GM12878 (cell line): ENCODE data around the gene ARMC8. TPM values are rescaled to one million over a fixed set of nuclear protein-coding genes. Genes with fewer than 3 reads are reported as not detected.

Source experiments
- ATAC-seq: fragments of 200-7000 bp; cut with Tn5 transposase; 3 replicates; pipeline ENCODE4 v1.9.1; 2020; ENCODE audit warnings: mild to moderate bottlenecking, moderate library complexity
- BruUV-seq: library from RNA; stranded (reverse); fragments of 400-500 nt; replicated peaks from 2 replicates; lab custom pipeline; 2021; lab: Mats Ljungman, UMichigan
- CTCF ChIA-PET: fragments of 300-600 bp; sonication (Branson Sonifier 250); formaldehyde crosslinking; extraction: SDS; loops from one replicate; lab custom pipeline; 2021; ENCODE audit warnings: inconsistent platforms; lab: Yijun Ruan, JAX
- POLR2A ChIA-PET: fragments of 350-600 bp; formaldehyde crosslinking; extraction: SDS; loops from one replicate; lab custom pipeline; 2021; ENCODE audit warnings: inconsistent platforms; lab: Charles Lee
- RAD21 ChIA-PET: fragments of 300-600 bp; sonication (Branson Sonifier 250); formaldehyde crosslinking; loops from one replicate; lab custom pipeline; 2023; ENCODE audit warnings: antibody characterized with exemption; ENCODE audit not compliant: unreplicated experiment; lab: Charles Lee
- SMC1A ChIA-PET: fragments of 300-600 bp; sonication (Branson Sonifier 250); formaldehyde crosslinking; loops from one replicate; lab custom pipeline; 2023; ENCODE audit not compliant: unreplicated experiment, uncharacterized antibody; lab: Charles Lee
- DNase-seq: peaks from one replicate; pipeline ENCODE4 v3.0.0-alpha.2; 2011; ENCODE audit warnings: low read depth, low spot score
- FAIRE-seq: peaks from 3 replicates; lab custom pipeline; 2011; peaks lifted over from hg19 to GRCh38; lab: Jason Lieb, UNC
- H2AFZ ChIP-seq: 2 replicates; pipeline ENCODE4 v1.6.0; 2011; ENCODE audit warnings: low read depth, low read length, control low read depth; ENCODE audit not compliant: control insufficient read depth
- H3K27ac ChIP-seq: 2 replicates; pipeline ENCODE4 v1.5.1; 2011; ENCODE audit warnings: control low read depth; ENCODE audit not compliant: control insufficient read depth, insufficient read depth
- H3K27me3 ChIP-seq, 2 experiments: replicated peaks in 1 of 2; 2 replicates each; pipeline versions ENCODE4 v1.6.0 to v1.6.1; 2011; ENCODE audit warnings: low read length in 1 of 2; ENCODE audit not compliant: control insufficient read depth in 2 of 2, insufficient read depth in 2 of 2
- H3K36me3 ChIP-seq, 2 experiments: 2 replicates each; pipeline ENCODE4 v1.5.1; 2011; ENCODE audit warnings: low read length in 1 of 2; ENCODE audit not compliant: control insufficient read depth in 2 of 2, insufficient read depth in 2 of 2
- H3K4me1 ChIP-seq: 2 replicates; pipeline ENCODE4 v1.6.1; 2011; ENCODE audit warnings: mild to moderate bottlenecking, low read length, moderate library complexity, mixed read lengths; ENCODE audit not compliant: control insufficient read depth, insufficient read depth
- H3K4me2 ChIP-seq: 2 replicates; pipeline ENCODE4 v1.6.0; 2011; ENCODE audit warnings: control low read depth; ENCODE audit not compliant: control insufficient read depth, insufficient read depth
- H3K4me3 ChIP-seq: fragments of 200-600 bp; sonication (generic); 2 replicates; pipeline ENCODE4 v1.5.1; 2016
- H3K79me2 ChIP-seq: 2 replicates; pipeline ENCODE4 v1.6.0; 2011; ENCODE audit warnings: low read length; ENCODE audit not compliant: control insufficient read depth, insufficient read depth
- H3K9ac ChIP-seq: 2 replicates; pipeline ENCODE4 v1.8.0; 2011; ENCODE audit warnings: low read length, control low read depth, mixed read lengths; ENCODE audit not compliant: control insufficient read depth, insufficient read depth
- H3K9me3 ChIP-seq: replicated peaks from 3 replicates; pipeline ENCODE4 v1.5.1; 2011; ENCODE audit warnings: mild to moderate bottlenecking, low read length; ENCODE audit not compliant: control insufficient read depth, insufficient read depth
- H4K20me1 ChIP-seq: 2 replicates; pipeline ENCODE4 v1.6.0; 2011; ENCODE audit not compliant: control insufficient read depth, insufficient read depth
- HCFC1 ChIP-seq: fragments of 150-350 bp; IDR thresholded peaks from 2 replicates; pipeline ENCODE4 v1.6.1; 2014; ENCODE audit warnings: low read length
- PAX5 ChIP-seq: IDR thresholded peaks from 2 replicates; pipeline ENCODE4 v1.6.1; 2011; ENCODE audit warnings: low read depth, low read length, borderline replicate concordance
- POLR2AphosphoS5 ChIP-seq: IDR thresholded peaks from 2 replicates; pipeline ENCODE4 v1.6.1; 2011; ENCODE audit warnings: mild to moderate bottlenecking, low read length, inconsistent platforms
- RBBP5 ChIP-seq: fragments of 200-600 bp; sonication (generic); conservative IDR thresholded peaks from 2 replicates; pipeline ENCODE4 v1.6.1; 2016
- SKIL ChIP-seq: fragments of 450-650 bp; IDR thresholded peaks from 2 replicates; pipeline ENCODE4 v1.6.1; 2017; ENCODE audit warnings: mild to moderate bottlenecking, low read depth, inconsistent platforms; ENCODE audit not compliant: poor library complexity, severe bottlenecking
- USF1 ChIP-seq: IDR thresholded peaks from 2 replicates; pipeline ENCODE4 v1.6.1; 2011; ENCODE audit warnings: borderline replicate concordance, low read depth, mild to moderate bottlenecking, moderate library complexity, mixed read lengths, low read length; ENCODE audit not compliant: insufficient read depth; ENCODE audit errors: extremely low read length
- WGBS: methylation state at CpG from one replicate; pipeline ENCODE4 v1.1.6; 2016; ENCODE audit warnings: low lambda C conversion rate; ENCODE audit not compliant: insufficient replicate concordance, insufficient coverage; ENCODE audit errors: missing lambda C conversion rate; 5-methylcytosine and 5-hydroxymethylcytosine counted together
- in situ Hi-C: fragments of 300-500 bp; cut with MboI; formaldehyde crosslinking; loops from 9 replicates; pipeline ENCODE4 v1.14.3; 2018; ENCODE audit warnings: mixed read lengths
- intact Hi-C: fragments of 100-400 bp; cut with micrococcal nuclease; formaldehyde crosslinking; loops from one replicate; pipeline ENCODE4 v1.14.2; 2022; ENCODE audit not compliant: unreplicated experiment
- polyA plus RNA-seq, 11 experiments: library from polyadenylated mRNA; depleted of rRNA in 4 of 11; unstranded in 6 of 11; stranded (reverse) in 5 of 11; fragments of >200 nt; fragmentation: Nextera tagmentation in 4 of 11; fragmentation: Illumina TruSeq in 1 of 11; extraction: Ambion mirVana in 4 of 11; extraction: Trizol in 1 of 11; gene quantifications; 1 replicate in 1 of 11; 2 replicates in 10 of 11; pipeline versions ENCODE4 v1.2.1 to v1.2.3, GENCODE V29; 2011 to 2016; ENCODE audit warnings: inconsistent platforms in 2 of 11, missing spikeins in 2 of 11, low read depth in 1 of 11
- total RNA-seq, 4 experiments: library from RNA; depleted of rRNA in 3 of 4; stranded (reverse); fragments of >200 nt in 3 of 4; fragmentation: Illumina TruSeq in 1 of 4; extraction: Trizol in 1 of 4; gene quantifications; 2 replicates each; pipeline versions ENCODE4 v1.2.1 to v1.2.3, GENCODE V29; 2013 to 2021

Gene ARMC8
- total and polyA plus RNA-seq, 10 of the 15 experiments (the other 5 are each of a cell fraction or from before 2014, with no cell fraction given) = 29.8 to 93.4 (median 45.3) TPM

- TF ChIP-seq SKIL (no peak), RBBP5 (no peak)
Observed at GRCh38 chr3:138297876-138298275, 110.8 kb downstream of the ARMC8 start (continued).

- ChIA-PET RAD21 (no interaction called here), CTCF (no interaction called here), SMC1A (no interaction called here), POLR2A (no interaction called here)
- intact Hi-C loops (no loop called here), in situ Hi-C loops (no loop called here)
- ATAC-seq (no peak), DNase-seq (no peak), FAIRE-seq (no peak)
- no peak for TF ChIP-seq HCFC1
- TF ChIP-seq POLR2AphosphoS5 = no peak
- TF ChIP-seq USF1 = no peak
- TF ChIP-seq PAX5 = no peak
- Histone ChIP-seq H3K9ac (no peak overlapping the region), H2AFZ (no peak overlapping the region), H3K4me2 (no peak overlapping the region), H3K4me1 (no peaks in the 10 kb centered on the region), H4K20me1 (no peaks in the 10 kb centered on the region), H3K9me3 (no peaks in the 10 kb centered on the region), H3K27ac (no peak overlapping the region), H3K27me3 (no peaks in the 10 kb centered on the region), H3K79me2 (no peaks in the 10 kb centered on the region), H3K4me3 (no peak overlapping the region), H3K36me3 (peaks cover 1 to 3% of the 10 kb centered on the region in 2 experiments; a peak in 2 of 4 replicates)
- no TSS peak for BruUV-seq
- 61% methylated on average over 2 of the region's 2 CpGs for WGBS
Observed at GRCh38 chr3:138300647-138301046, 113.5 kb downstream of the ARMC8 start.
